Erythroblast (primary cell): ENCODE results near the gene MRPL53.

Experiments
- GATA1 ChIP-seq: IDR thresholded peaks from 2 replicates; pipeline ENCODE4 v1.6.1; 2011; ENCODE audit warnings: low read depth, mild to moderate bottlenecking, control low read depth, low read length, moderate library complexity
- POLR2A ChIP-seq: IDR thresholded peaks from 2 replicates; pipeline ENCODE4 v1.6.1; 2011; ENCODE audit warnings: mild to moderate bottlenecking, low read length

- TF ChIP-seq POLR2A = no peak
- TF ChIP-seq GATA1 = no peak
Measured at GRCh38 chr2:74471332-74472065, 981 bp downstream of the MRPL53 start.
